Right hindlimb (tissue), 1 donor: Measurements from ENCODE around the gene S100A16.

Experiments
- DNase-seq: peaks from one replicate; pipeline ENCODE4 v3.0.0-alpha.2; 2018

Gene S100A16

GRCh38 chr1:153635872-153636271 lies 22.9 kb upstream of the S100A16 start:
- DNase-seq = no peak

- peak; percentile 98 for DNase-seq
Observed at GRCh38 chr1:153633754-153634665, 21.1 kb upstream of the S100A16 start, which contains the start of gene CHTOP. TSS of gene CHTOP (plus strand) at chr1:153634066. CDS start at chr1:153636589, 2,523 bp downstream.

- DNase-seq = no peak
Observed at GRCh38 chr1:153633161-153633753, 20.3 kb upstream of the S100A16 start.

GRCh38 chr1:153631047-153632022 lies 18.4 kb upstream of the S100A16 start:
- no peak for DNase-seq

GRCh38 chr1:153630384-153630783 lies 17.4 kb upstream of the S100A16 start:
- DNase-seq = no peak

GRCh38 chr1:153629971-153630370 lies 17.0 kb upstream of the S100A16 start:
- peak; percentile 50 for DNase-seq

GRCh38 chr1:153629343-153629665 lies 16.4 kb upstream of the S100A16 start:
- no peak for DNase-seq

- no peak for DNase-seq
Observed at GRCh38 chr1:153628638-153629342, 15.9 kb upstream of the S100A16 start.

- peak; percentile 55 for DNase-seq
Observed at GRCh38 chr1:153627715-153628626, 15.0 kb upstream of the S100A16 start, which contains the start of gene S100A1. TSS of gene S100A1 (plus strand) at chr1:153628434. CDS start at chr1:153630522, 2,088 bp downstream.

GRCh38 chr1:153626904-153627714 lies 14.2 kb upstream of the S100A16 start, which contains the start of gene S100A13:
TSS of gene S100A13 (minus strand) at chr1:153627505. CDS start at chr1:153626472, 1,033 bp downstream.
- DNase-seq = peak; percentile 91

- no peak for DNase-seq
Observed at GRCh38 chr1:153626477-153626903, 13.6 kb upstream of the S100A16 start.

- no peak for DNase-seq
Observed at GRCh38 chr1:153624965-153625611, 12.2 kb upstream of the S100A16 start.

- DNase-seq = no peak
Observed at GRCh38 chr1:153623101-153623500, 10.2 kb upstream of the S100A16 start.

GRCh38 chr1:153619171-153619570 lies 6.2 kb upstream of the S100A16 start:
- no peak for DNase-seq

- no peak for DNase-seq
Observed at GRCh38 chr1:153617663-153618062, 4.7 kb upstream of the S100A16 start.

GRCh38 chr1:153616917-153617311 lies 4.0 kb upstream of the S100A16 start:
- no peak for DNase-seq

GRCh38 chr1:153616144-153616916 lies 3.4 kb upstream of the S100A16 start, which contains the start of gene S100A14:
TSS of gene S100A14 (minus strand) at chr1:153616325. CDS start at chr1:153615858, 467 bp downstream.
- no peak for DNase-seq

- DNase-seq = no peak
Observed at GRCh38 chr1:153615406-153615805, 2.5 kb upstream of the S100A16 start.

GRCh38 chr1:153614906-153615305 lies 2.0 kb upstream of the S100A16 start:
- DNase-seq = no peak
